ENCODE results near the gene EXD3.

Gene EXD3

DNA sequence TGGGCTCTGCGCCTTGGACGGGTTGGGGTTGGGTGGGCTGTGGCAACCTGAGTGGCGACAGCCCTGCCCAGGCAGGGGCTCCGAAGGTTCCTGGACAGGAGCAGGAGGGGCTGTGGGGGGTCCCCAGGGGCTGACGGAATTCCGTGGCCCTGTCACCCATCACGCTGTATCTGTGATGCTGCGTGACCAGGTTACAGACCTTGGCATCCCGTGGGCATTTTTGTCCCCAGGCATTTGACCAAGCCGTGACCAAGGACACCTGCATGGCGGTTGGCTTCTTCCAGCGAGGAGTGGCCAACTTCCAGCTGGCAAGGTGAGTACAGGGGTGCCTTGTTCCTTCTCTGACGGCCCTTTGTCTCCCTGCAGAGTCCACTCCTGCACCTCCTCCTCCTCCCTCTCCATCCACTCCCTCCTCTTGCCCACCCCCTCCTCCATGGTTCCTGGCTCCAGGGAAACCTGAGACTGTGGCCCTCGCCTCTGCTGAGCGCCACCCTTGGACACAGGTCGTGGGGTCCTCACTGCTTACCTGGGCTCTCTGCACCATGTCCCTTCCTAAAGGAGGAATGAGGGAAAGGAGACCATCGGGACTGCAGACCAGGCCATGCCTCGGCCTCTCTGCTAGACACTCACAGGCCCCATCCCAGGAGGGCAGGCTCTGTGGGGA is 3.2 kb upstream of the EXD3 start:
- TF ChIP-seq, protein P1, sequence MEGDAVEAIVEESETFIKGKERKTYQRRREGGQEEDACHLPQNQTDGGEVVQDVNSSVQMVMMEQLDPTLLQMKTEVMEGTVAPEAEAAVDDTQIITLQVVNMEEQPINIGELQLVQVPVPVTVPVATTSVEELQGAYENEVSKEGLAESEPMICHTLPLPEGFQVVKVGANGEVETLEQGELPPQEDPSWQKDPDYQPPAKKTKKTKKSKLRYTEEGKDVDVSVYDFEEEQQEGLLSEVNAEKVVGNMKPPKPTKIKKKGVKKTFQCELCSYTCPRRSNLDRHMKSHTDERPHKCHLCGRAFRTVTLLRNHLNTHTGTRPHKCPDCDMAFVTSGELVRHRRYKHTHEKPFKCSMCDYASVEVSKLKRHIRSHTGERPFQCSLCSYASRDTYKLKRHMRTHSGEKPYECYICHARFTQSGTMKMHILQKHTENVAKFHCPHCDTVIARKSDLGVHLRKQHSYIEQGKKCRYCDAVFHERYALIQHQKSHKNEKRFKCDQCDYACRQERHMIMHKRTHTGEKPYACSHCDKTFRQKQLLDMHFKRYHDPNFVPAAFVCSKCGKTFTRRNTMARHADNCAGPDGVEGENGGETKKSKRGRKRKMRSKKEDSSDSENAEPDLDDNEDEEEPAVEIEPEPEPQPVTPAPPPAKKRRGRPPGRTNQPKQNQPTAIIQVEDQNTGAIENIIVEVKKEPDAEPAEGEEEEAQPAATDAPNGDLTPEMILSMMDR (conservative IDR thresholded peaks at IDR 0.05; ENCODE audit: low read depth, low read length) = no peak
- no peak overlapping the region for H3K4me3 ChIP-seq (ENCODE audit: low read length)
- DNase-seq (ENCODE audit: low read depth) = no peak

DNA sequence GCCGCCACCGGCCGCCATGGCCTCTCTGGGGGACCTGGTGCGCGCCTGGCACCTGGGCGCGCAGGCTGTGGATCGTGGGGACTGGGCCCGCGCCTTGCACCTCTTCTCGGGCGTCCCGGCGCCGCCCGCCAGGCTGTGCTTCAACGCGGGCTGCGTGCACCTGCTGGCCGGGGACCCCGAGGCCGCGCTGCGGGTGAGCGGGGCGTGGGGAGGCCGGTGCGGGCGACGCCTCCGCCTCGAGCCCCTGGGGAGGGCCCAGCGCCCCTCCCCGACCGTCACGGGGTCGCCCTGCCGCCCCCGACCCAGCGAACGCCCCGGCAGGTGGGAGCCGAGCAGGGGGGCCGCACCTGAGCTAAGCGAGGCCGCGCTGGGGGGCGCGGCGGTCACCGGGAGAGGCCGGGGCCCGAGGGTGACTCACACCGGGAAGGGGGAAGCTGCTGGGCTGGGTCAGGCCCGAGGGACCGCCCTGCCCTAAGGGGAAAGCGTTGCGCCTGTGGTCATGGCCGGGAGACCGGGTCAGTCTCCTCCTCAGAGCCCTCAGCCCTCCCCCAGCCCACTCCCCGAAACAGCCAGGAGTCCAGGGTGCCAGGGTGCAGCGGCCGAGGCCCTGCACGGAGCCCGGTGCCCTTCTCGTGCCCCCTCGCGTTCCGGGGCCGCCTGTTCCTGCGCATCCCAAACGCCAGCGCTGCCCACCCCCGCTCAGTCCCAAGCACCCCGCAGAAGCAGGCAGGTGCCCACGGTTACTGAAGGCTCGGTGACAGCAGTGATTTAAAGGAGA is 741 bp upstream of the EXD3 start:
- TF ChIP-seq, protein P1 (conservative IDR thresholded peaks at IDR 0.05; ENCODE audit: low read depth, low read length) = no peak
- no peak for DNase-seq (ENCODE audit: low read depth)
- peak overlapping the region; percentile 40 for H3K4me3 ChIP-seq (ENCODE audit: low read length)

DNA sequence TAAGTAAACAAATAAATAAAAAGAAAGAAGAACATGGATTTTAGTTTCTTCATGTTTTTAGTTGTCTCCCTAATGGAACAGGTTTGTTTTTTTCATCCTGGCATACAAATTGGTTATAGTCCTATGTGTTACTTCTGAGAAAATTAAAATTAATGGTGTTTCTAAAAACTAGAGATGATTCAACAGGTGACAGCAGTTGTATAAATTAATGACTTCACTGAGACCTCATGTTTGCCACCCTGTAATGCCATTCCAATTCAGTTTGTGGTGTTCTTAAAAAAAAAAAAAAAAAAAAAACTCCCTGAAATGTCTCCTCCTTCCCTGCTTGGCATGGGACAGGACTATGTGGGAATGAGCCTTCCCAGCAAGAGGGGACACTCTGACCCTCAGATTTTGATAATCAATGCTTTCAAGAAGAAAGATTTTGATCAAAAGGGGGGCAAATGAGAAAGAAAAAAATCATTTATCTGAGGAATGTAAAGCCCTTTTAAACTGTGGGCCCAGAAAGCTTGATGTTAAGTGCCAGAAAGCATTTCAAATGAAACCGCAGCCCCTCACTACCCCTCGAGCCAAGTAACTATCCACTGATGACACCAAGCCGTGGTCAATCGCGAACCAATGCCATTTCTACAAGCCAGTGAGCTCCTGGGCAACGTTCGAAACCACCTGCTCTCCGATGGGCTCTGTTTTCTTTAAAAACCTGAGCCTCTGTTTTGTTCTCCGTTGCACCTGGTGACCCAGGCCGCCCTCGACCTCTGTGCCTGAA is 941 bp downstream of the EXD3 start:
- peak overlapping the region; percentile 78 for H3K4me3 ChIP-seq (ENCODE audit: low read length)
- TF ChIP-seq, protein P1 (conservative IDR thresholded peaks at IDR 0.05; ENCODE audit: low read depth, low read length) = no peak
- DNase-seq (ENCODE audit: low read depth) = no peak

DNA sequence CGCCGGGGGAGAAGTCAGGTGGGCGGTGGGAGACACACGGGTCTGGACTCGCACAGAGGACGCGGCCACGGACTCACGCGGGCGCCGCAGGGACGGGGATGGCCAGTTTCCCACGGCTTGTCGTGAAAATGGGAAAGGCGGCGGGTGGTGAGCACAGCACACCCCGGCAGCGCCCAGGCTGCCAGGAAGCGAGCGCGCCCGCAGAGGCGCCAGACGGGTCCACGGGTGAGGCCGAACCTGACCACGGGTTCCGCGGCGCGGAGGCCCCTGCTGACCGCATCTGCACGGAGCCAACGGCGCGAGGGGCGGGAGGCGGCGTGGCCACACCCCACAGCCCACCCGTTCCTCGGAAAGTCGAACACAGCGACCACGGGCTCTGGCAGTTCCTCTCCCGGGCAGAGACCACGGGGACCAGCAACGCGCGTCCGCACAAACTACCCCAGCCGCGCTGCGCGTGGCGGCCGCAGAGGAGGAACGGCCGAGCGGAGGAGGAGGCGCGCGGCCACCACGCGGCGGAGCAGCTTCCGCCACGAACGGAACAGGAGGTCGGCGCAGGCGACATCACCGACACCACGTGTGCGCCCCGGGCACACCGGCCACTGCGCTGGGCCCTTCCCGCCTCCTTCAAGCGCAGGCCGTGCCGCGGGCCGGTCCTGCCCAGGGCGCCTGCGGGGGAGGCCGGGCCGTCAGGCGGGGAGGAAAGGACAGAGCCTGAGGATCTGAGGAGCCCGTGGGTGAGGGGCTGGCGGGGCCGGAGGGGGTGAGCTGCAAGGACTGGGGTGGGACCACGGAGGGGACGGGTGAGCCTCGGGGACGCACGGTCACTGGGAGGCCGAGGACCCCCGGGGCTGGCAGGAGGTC is 5.6 kb downstream of the EXD3 start:
- no peak for DNase-seq (ENCODE audit: low read depth)
- TF ChIP-seq, protein P1 (conservative IDR thresholded peaks at IDR 0.05; ENCODE audit: low read depth, low read length) = no peak
- peak overlapping the region; percentile 18 for H3K4me3 ChIP-seq (ENCODE audit: low read length)

DNA sequence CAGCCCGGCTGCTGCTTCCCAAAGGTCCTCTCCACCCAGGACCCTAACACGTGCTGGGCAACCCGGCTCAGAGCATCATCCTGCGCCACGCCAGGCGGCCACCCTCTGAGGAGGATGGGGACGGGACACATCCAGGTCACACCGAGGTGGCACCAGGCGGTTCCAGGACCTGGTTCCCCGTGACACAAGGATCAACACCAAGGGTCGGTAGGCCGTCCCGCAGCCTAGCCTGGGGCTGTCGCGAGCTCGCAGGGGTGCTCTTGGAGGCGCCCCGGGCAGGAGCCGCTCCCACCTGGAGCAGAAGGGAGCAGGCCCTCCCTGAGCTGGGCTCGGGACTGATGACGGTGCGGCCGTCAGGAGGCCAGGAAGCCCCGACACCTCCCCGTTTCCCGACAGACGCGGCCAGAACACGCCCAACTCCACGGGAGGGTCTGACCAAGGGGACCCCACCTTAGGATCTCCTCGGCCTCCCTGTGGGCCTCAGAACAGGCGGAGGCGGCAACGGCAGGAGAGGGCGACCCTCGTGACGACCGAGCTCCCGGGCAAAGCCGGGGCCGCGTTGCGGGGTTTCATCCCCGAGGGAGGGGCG is 6.3 kb downstream of the EXD3 start:
- DNase-seq (ENCODE audit: low read depth) = no peak
- H3K4me3 ChIP-seq (ENCODE audit: low read length) = no peak overlapping the region
- TF ChIP-seq, protein P1 (conservative IDR thresholded peaks at IDR 0.05; ENCODE audit: low read depth, low read length) = no peak

DNA sequence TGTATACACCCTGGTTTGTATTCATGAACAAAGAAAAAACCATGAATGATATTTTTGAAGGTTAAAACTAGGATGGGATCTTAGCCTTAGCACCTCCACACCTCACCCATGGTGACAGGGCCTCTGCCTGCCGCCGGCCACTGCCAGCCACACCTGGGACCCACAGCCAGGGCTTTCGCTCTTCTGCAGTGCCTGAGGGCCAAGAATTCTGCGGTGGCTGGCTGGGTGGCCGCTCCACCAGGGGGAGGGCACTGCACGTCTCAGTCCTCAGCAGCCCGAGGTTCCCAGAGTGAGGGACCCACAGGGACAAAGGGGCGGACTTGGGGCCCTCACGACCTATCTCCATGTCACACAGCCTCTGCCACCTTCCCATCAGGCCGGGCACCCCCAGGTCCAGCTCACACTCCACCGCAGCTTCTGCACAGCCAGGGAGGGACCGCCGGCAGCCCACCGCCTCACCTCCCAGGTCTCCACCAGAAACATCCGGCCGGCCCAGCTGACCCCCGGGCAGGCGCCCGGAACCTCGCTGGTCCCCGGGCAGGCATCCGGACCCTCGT is 6.9 kb downstream of the EXD3 start:
- TF ChIP-seq, protein P1 (conservative IDR thresholded peaks at IDR 0.05; ENCODE audit: low read depth, low read length) = no peak
- no peak overlapping the region for H3K4me3 ChIP-seq (ENCODE audit: low read length)
- no peak for DNase-seq (ENCODE audit: low read depth)
